ENCODE measurements around the gene DAB1.

The DAB1 gene

DNA sequence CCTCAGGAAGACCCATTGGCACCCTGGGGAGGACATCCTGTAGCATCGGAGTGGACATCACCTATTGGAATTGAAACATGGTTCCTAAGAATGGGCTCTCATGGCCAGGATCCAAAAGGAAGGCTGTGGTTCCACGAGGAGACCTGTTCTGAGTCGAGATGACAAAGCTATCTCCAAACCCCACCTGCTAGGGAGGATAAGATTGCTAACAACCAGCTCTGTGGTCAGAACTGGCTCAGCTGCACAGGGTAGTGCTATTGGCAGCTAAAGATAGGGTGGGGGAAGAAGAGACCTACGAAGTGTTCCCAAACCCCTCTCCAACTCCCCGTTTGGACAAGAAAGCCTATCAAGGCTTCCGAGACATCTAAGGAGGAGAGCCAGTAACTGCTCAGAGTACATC, 440.4 kb downstream of the DAB1 start:
- DNase-seq, result no peak

DNA sequence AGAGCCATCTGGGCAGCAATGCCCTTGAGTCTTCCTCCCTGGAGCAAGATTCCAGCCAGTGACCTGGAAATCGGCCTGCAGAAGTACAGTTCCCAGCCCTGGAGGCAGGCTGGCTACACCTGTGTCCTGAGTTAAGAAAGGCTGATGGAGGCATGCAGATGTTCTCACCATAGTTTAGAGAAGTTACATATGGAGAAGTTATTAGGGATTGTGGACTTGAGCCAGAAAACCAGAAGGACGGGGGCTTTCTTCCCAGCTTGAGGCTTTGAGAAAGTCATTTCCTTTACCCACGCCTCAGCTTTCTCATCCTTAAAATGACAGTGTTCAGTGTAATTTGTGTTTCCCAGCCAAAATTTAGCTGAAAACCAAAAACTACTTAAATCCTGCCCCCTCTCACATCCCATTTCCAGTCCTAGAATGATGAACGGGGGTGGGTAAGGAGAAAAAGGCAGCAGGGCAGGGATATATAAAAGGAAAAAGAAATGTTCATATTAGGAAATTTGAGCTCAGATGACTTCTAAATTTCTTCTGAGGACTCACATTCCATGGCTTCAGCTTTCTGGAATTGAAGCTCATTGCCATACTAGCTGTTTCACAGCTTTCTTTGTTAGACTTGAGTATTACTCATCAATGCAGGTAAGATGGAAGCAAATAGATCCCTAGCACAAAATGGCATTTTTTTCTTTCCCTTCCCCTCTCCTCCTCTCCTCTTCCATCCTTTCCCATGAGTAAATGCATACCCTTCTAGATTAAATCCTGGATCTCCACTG, 443.7 kb downstream of the DAB1 start:
- no peak for DNase-seq

- no peak for DNase-seq
These were observed 445.0 kb downstream of the DAB1 start for GRCh38 chr1:56978819-56979218.

DNA sequence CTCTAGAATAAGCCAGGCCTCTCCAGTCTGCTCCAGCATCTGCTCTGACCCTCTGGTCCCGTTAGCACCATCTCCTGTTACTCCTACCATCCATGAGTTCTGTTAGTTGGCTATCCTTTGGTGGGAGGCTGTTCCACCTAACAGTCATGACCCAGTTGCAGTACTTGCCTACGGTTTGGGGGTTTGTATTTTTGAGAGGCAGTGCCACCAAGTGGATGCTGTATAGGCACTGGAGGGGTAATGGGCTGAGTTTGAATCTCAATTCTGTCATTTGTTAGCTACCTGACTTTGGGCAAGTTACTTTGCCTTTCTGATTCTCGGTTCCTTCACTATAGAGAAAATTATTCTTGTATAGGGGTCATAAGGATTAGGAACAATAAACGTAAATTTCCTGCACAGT, 445.9 kb downstream of the DAB1 start:
- DNase-seq, result no peak

DNA sequence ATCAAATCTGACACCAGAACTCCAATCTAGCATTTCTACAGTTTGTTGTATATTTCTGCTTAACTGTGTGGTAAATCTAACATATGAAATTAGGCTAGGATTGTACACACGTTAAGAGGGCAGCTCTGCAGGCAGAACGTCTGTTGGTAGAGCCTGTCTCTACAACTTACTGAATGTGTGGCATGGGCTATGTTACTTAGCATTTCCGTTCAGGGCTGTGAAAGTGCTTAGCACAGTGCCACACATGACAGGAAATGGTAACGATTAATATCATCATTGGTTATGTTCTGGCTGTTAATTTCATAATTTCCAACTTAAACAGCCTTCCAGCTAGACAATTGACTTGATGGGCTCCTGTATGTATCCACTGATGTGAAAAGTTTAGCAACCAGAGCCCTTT, 448.4 kb downstream of the DAB1 start:
- DNase-seq, result no peak

- no peak for DNase-seq
These were observed 449.7 kb downstream of the DAB1 start for GRCh38 chr1:56973923-56974742.

DNA sequence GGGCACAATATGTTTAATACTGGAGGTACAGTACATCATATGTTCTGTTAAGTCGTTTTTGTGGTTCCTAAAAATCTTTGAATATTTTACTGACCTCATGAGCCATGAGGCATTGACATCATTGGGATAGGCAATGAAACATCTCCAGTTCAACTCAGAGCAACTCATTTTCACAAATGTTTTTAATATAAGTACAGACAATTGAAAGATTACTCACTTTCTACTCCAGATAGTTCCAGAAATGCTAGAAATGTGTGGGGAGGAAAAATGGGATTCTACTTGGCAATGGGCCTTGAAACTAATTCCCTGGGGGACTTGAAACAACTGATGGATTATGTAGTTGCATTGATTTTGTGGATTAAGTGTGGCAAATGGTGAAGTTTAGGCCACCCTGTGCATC, 450.9 kb downstream of the DAB1 start:
- no peak for DNase-seq

GRCh38 chr1:56970280-56970679, 453.6 kb downstream of the DAB1 start:
- no peak for DNase-seq

DNA sequence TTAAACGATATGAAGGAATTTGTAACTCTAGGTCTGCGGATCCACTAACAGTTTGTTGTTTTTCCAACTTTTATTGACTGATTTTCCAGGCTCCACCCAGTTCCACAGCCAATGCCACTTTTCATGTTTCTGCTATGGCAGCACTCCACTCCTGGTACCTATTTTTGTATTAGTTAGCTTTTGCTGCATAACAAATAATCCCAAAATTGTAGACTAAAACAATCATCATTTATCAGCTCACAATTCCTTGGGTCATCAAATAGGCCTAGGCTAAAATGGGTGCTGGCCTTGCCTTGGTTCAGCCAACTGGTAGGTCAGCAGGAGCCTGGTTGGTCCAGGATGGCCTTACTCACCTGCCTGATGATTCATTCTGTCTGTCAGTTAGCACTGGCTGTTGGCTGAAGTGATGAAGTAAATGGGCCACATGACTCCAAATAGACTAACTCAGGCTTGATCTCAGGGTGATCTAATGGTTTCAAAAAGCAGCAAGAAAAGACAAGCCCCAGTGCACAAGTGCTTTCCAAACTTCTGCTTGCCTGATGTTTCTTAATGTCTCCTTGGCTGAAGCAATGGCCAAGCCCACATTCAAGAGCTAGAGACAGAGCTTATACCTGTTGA, 454.9 kb downstream of the DAB1 start:
- no peak for DNase-seq

DNA sequence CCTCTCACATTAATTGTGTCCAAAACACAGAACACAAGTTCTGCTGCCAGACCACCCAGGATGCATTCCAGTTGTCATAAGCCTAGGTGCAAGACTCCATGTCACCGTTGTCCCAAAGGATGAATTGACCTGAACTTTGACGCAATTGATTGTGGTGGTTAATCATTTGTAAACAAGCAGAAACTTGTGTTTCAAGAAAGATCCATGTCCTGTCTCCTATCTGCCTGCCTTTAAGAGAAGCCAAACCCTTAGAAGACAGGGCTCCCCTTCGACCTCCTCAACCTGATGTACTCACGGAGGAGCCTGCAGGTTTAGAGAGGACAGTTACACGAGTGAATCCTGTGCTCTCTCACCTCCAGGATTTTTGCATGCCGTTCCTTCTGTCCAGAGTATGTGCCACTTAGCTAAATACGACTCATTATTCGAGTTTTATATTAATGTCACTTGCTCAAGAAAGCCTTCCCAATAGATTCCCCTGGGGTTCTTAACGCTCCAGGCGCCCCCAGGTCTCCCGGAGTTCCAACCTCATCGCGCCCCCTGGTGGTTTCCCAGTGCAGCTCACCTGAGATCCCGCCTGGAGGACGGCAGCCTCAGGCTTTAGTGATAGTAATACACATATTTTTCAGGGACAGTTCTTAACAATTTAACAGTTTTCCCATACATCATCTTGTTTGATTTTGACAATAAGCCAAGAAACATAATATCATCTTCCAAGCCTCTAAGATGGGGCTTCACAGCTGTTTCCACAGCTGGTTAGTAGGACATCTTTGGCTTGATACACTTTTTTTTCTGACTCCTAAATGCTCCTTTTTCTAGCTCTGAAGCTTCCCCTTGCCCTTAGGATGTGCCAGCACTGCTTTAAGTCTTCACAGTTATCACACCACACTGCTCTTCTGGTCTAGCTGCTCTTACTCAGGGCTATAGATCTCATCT, 455.7 kb downstream of the DAB1 start:
- DNase-seq, result no peak

DNA sequence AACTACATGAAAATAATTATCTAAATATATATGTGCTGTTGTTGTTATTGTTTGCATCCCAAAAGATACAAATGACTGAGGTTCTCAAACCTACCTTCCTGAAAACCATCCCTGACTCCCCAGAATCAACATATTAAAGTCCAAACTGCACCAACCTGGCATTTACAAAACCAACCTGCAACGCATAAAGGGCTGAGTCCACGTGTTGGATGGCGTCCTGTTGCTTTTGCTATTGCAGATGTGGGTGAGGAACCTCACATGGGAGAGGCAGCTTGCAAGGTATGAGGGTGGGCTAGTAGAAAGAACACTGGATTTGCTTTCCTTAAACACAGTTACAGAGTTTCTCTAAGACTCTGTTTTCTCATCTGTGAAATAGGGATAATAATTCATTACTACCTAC, 456.5 kb downstream of the DAB1 start:
- no peak for DNase-seq

- no peak for DNase-seq
These were observed 457.2 kb downstream of the DAB1 start for GRCh38 chr1:56966698-56966999.

DNA sequence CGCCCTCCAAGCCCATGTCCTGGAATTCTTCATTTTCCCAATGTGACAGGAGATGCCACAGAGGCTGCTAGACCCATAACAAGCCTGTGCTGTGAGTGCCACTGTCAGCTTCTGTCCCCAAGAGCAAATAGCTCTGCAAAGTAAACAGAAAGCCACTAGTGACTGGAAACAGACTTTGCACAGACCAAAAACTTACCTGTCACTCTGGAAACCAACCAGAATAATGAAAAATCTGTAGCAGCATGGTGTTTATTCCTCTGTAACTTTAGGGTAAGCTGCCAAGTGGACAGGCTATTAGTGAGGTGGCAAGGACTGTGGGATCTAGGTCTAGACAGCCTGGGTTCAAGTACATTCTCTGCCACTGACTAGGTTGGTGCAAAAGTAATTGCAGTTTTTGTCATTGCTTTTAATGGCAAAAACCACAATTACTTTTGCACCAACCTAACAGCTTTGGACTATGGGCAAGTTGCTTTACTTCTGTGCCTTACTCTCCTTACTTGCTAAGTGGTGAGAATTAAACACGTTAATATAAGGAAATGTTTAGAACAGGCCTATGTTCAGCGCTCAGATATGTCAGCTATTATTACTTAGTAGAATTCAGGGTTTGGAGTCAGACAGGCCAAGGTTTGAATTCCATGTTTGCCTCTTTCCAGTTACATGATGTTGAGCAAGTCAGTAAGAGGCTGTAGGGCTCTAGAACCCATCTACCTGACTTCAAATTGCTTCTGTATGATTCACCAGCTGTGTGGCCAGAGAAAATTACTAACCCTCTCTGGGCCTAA, 457.8 kb downstream of the DAB1 start, which contains the start of gene C8B:
C8B (minus strand) TSS at position 100 of the 782 bp plus-strand sequence; CDS start at position 33, 67 bp downstream.
- no peak for DNase-seq

DNA sequence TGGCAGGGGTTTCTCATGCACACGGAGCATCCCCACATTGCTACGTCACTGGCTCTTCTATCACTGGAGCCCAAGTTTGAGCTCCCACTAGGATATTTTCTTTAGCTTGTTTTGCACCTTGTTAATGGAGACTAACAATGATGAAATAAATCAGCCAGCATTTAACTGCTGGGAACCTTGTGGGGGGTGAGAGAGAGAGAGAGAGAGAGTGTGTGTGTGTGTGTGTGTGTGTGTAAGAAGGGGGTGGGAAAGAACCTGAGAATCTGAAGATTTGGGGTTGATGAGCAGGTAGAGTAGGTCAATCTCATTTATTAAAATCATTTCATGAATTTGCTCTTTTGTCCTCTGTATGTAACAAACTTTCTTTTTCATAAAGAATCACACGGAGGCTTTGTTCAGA, 458.7 kb downstream of the DAB1 start:
- DNase-seq, result no peak

DNA sequence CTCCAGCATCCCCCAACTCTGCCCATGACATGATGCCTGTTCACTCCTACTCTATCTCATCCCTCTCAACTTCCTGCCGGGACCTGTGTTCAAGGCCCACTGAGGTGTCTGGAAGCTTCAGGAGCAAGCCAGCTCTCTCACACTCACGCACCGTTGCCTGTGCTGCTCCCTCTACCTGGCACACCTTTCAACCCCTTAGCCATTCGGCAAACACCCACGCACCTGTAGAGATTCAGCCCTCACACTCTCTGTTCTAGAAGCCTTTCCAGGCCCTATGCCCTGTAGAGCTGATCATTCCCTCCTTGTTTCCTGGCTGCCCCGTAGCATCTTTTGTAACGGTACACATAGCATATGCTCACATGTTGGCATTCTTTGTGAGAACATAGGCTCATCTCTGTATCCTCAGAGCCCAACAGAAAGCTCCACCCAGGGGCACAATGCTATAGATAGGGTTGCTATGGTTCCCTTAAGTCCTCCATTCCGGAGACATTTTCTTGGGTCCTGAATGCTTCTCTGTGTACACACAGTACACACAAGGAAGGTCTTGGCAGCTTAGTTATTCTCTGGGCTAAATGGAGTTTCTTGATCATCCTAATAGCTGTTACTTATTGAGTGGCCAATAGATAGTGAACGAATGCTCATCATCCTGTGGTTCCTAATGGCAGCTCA, 459.4 kb downstream of the DAB1 start:
- DNase-seq, result no peak

- no peak for DNase-seq
These were observed 460.2 kb downstream of the DAB1 start for GRCh38 chr1:56963667-56964066.

GRCh38 chr1:56961426-56961825, 462.4 kb downstream of the DAB1 start:
- DNase-seq, result no peak

DNA sequence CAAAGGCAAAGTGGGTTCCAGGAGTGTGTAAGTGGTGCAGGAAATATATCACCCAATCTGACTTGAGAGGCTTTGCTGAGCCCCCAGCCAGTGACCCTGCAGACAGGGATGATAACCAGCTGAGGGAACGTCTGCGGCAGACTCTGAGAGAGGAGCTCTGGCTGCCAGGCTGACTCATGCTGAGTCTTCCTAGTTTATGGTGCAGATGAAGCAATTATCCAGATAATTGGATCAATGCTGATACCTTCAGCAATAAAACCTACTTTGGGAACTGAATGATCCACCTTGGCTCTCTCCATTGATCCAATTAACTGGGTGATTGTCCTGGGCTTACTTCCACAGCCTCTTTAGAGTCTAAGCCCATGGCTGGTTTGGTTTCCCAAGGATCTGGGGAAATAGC, 465.3 kb downstream of the DAB1 start:
- DNase-seq, result no peak

GRCh38 chr1:56957931-56958330, 465.9 kb downstream of the DAB1 start:
- no peak for DNase-seq

GRCh38 chr1:56954664-56955063, 469.2 kb downstream of the DAB1 start:
- no peak for DNase-seq

Measured in amygdala (tissue), 56 donors.